ENCODE results near the gene CMTM2.

DNA sequence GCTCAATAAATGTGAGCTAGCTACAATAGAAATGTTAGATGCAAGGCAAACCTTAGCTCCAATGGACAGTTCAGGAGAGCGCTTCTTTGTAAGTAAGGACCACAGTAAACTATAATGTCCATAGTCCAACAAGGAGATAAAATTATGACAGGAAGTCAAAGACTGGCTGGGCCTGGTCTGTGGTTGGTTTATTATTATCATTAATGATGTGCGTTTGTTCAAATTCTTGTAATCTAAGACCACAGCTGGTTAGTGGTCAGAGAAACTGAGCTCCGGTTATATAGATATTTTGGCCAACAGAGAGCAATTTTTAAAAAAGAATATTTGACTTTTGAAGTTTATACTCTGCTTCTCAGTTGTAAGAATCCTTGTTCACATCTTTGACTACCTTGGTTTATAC, 4.7 kb upstream of the CMTM2 start:
- TF ChIP-seq, protein P1, sequence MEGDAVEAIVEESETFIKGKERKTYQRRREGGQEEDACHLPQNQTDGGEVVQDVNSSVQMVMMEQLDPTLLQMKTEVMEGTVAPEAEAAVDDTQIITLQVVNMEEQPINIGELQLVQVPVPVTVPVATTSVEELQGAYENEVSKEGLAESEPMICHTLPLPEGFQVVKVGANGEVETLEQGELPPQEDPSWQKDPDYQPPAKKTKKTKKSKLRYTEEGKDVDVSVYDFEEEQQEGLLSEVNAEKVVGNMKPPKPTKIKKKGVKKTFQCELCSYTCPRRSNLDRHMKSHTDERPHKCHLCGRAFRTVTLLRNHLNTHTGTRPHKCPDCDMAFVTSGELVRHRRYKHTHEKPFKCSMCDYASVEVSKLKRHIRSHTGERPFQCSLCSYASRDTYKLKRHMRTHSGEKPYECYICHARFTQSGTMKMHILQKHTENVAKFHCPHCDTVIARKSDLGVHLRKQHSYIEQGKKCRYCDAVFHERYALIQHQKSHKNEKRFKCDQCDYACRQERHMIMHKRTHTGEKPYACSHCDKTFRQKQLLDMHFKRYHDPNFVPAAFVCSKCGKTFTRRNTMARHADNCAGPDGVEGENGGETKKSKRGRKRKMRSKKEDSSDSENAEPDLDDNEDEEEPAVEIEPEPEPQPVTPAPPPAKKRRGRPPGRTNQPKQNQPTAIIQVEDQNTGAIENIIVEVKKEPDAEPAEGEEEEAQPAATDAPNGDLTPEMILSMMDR (IDR thresholded peaks at IDR 0.05): no peak
- TF ChIP-seq POLR2A (IDR thresholded peaks at IDR 0.05): no peak
